ENCODE data around the gene WWTR1. TPM values are rescaled to one million over a fixed set of nuclear protein-coding genes. Genes with fewer than 3 reads are reported as not detected.

WWTR1 gene
- total and polyA plus RNA-seq, 2 of the 8 experiments (the other 6 are each of a cell fraction or from before 2014, with no cell fraction given) = 15.7 to 18.6 TPM

- no peak for TF ChIP-seq SIN3A (conservative IDR thresholded peaks at IDR 0.05 in 1 of 2, IDR thresholded peaks at IDR 0.05 in 1 of 2; ENCODE audit: low read depth in 1 of 2, low read length in 2 of 2)
- TF ChIP-seq HDAC6 (IDR thresholded peaks at IDR 0.05; ENCODE audit: low read depth, low read length) = no peak
- TF ChIP-seq RNF2 (IDR thresholded peaks at IDR 0.05; ENCODE audit: borderline replicate concordance, low read depth, low read length, missing control alignments, poor library complexity, severe bottlenecking) = no peak
- TF ChIP-seq TAF7 (optimal IDR thresholded peaks at IDR 0.05; ENCODE audit: borderline replicate concordance, low read depth, low read length) = no peak
- TF ChIP-seq CTCF (IDR thresholded peaks at IDR 0.05; ENCODE audit: control extremely low read depth in 1 of 3, insufficient read depth in 1 of 3, low read depth in 1 of 3, low read length in 3 of 3) = no peak
- TF ChIP-seq TCF12 (IDR thresholded peaks at IDR 0.05; ENCODE audit: low read depth, low read length) = no peak
- TF ChIP-seq CEBPB (IDR thresholded peaks at IDR 0.05; ENCODE audit: low read depth, low read length) = no peak
- TF ChIP-seq EGR1 (IDR thresholded peaks at IDR 0.05; ENCODE audit: borderline replicate concordance, low read depth, low read length) = no peak
Measured at GRCh38 chr3:149552700-149553099, 105.1 kb downstream of the WWTR1 start (continued).
